Thyroid gland (tissue), 4 donors: ENCODE data around the gene NBAS.

Experiments
- CTCF ChIP-seq, 6 experiments: fragments of 200-600 bp in 3 of 6; fragments of 450-650 bp in 3 of 6; sonication (generic) in 3 of 6; IDR thresholded peaks; one replicate each; pipeline ENCODE4 v1.5.1; 2016 to 2019; ENCODE audit warnings: antibody characterized with exemption in 6 of 6, mild to moderate bottlenecking in 2 of 6, inconsistent platforms in 1 of 6, moderate library complexity in 1 of 6
- POLR2A ChIP-seq, 2 donors: fragments of 450-650 bp; IDR thresholded peaks; one replicate each; pipeline ENCODE4 v1.6.1; 2017; ENCODE audit warnings: antibody characterized with exemption in 2 of 2, mild to moderate bottlenecking in 2 of 2, moderate library complexity in 1 of 2

- TF ChIP-seq CTCF (IDR thresholded peaks at IDR 0.05) (no peak), POLR2A (IDR thresholded peaks at IDR 0.05) (no peak)
Observed at GRCh38 chr2:15538792-15539191, 22.3 kb downstream of the NBAS start.
